ENCODE measurements around the gene IGDCC3.

Gene IGDCC3

GRCh38 chr15:65305150-65305758 is 72.5 kb downstream of the IGDCC3 start:
- TF ChIP-seq SPI1 (IDR thresholded peaks at IDR 0.05; ENCODE audit: borderline replicate concordance, low read depth), result no peak
- TF ChIP-seq CTCF (IDR thresholded peaks at IDR 0.05; ENCODE audit: insufficient read depth, low read length), result no peak
- TF ChIP-seq REST (IDR thresholded peaks at IDR 0.05; ENCODE audit: insufficient replicate concordance, low read depth), result no peak
- no peak for TF ChIP-seq POLR2AphosphoS5 (IDR thresholded peaks at IDR 0.05; ENCODE audit: low read depth)
- TF ChIP-seq GABPA (IDR thresholded peaks at IDR 0.05; ENCODE audit: low read depth), result no peak
- H3K4me3 ChIP-seq (replicated peaks; ENCODE audit: insufficient read depth, low read length), result no peak overlapping the region
- H3K27me3 ChIP-seq (ENCODE audit: insufficient read depth, poor library complexity, severe bottlenecking), result no peaks in the 10 kb centered on the region
- no peak overlapping the region; the same call in none of the 2 replicates for H3K27ac ChIP-seq (replicated peaks)
- DNase-seq (ENCODE audit: low read depth in 1 of 2, low spot score in 1 of 2), result no peak

GRCh38 chr15:65304381-65305149 is 73.2 kb downstream of the IGDCC3 start, which contains the start of gene RNU5B-1:
RNU5B-1 (plus strand) TSS chr15:65304677.
- peak; percentile 63 to 89 for DNase-seq (ENCODE audit: low read depth in 1 of 2, low spot score in 1 of 2)
- Histone ChIP-seq H3K4me3 (replicated peaks; ENCODE audit: insufficient read depth, low read length) (peak within 1 kb of the TSS; percentile 34), H3K27ac (replicated peaks) (peak within 1 kb of the TSS; percentile 99), H3K27me3 (ENCODE audit: insufficient read depth, poor library complexity, severe bottlenecking) (no peaks in the 10 kb centered on the region)
- peak; percentile 55; the same call in 1 of the 2 replicates for TF ChIP-seq GABPA (IDR thresholded peaks at IDR 0.05; ENCODE audit: low read depth)
- TF ChIP-seq CTCF (IDR thresholded peaks at IDR 0.05; ENCODE audit: insufficient read depth, low read length), result peak; percentile 95
- peak; percentile 97 for TF ChIP-seq POLR2AphosphoS5 (IDR thresholded peaks at IDR 0.05; ENCODE audit: low read depth)
- TF ChIP-seq SPI1 (IDR thresholded peaks at IDR 0.05; ENCODE audit: borderline replicate concordance, low read depth), result peak; percentile 36; the same call in 1 of the 2 replicates
- TF ChIP-seq REST (IDR thresholded peaks at IDR 0.05; ENCODE audit: insufficient replicate concordance, low read depth), result no peak

- peak overlapping the region; percentile 34 for H3K4me3 ChIP-seq (replicated peaks; ENCODE audit: insufficient read depth, low read length)
- DNase-seq (ENCODE audit: low read depth in 1 of 2, low spot score in 1 of 2), result peak in 1 of 2 experiments; percentile 18
- H3K27ac ChIP-seq (replicated peaks), result peak overlapping the region; percentile 99
- TF ChIP-seq POLR2AphosphoS5 (IDR thresholded peaks at IDR 0.05; ENCODE audit: low read depth) (no peak), SPI1 (IDR thresholded peaks at IDR 0.05; ENCODE audit: borderline replicate concordance, low read depth) (no peak), GABPA (IDR thresholded peaks at IDR 0.05; ENCODE audit: low read depth) (no peak), CTCF (IDR thresholded peaks at IDR 0.05; ENCODE audit: insufficient read depth, low read length) (no peak), REST (IDR thresholded peaks at IDR 0.05; ENCODE audit: insufficient replicate concordance, low read depth) (no peak)
- H3K27me3 ChIP-seq (ENCODE audit: insufficient read depth, poor library complexity, severe bottlenecking), result no peaks in the 10 kb centered on the region
Observed at GRCh38 chr15:65303687-65304380, 74.0 kb downstream of the IGDCC3 start.
